ENCODE results near the gene RC3H1.
"Not testable (repeated sequence)": the region's sequence is repeated elsewhere in the genome, so short reads cannot be mapped to it uniquely, and the experiment has no call there.

The RC3H1 gene

DNA sequence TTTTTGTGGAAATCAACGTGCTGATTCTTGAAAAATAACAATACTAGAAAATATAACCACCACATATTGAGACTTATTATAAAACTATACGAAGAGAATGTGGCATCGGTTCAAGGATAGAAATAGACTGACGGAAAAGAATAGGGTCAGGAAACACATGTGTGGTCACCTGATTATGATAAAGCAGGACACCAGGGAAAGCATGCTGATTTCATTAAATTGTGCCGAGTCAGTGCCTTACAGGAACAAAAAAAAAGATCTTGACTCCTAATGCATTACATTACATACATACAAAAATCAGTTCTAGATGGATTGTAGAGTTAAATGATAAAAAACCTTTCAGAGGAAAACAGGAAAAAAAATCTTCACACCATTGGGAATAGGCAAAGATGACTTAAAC, 61.5 kb downstream of the RC3H1 start:
- DNase-seq (ENCODE audit: low read depth in 2 of 2, low spot score in 1 of 2) = no peak

DNA sequence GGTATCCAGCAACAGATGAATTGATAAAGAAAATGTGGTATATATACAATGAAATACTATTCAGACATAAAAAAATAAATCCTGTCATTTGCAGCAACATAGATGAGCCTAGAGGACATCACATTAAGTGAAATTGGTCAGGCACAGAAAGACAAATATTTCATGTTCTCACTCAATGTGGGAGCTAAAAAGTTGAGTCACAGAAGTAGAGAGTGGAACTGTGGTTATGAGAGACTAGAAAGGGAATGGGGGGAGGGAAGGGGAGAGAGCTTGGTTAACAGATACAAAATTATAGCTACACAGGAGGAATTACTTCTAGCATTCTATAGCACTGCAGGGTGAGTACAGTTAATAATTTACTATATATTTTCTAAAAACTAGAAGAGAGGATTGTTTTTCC, 68.0 kb downstream of the RC3H1 start:
- no peak for DNase-seq (ENCODE audit: low read depth in 2 of 2, low spot score in 1 of 2)

DNA sequence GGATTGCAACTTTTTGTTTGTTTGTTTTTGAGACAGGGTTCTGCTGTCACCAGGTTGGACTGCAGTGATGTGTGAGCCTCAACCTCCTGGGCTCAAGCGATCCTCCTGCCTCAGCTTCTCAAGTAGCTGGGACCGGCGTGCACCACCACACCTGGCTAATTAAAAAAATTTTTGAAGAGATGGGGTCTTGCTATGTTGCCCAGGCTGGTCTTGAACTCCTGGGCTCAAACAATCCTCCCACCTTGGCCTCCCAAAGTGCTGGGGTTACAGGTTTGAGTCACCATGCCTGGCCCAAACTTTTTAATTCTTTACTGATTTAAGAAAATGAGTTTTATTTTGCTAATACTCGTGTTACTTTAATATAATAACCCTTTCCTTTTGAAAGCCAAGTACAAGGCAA, 73.6 kb downstream of the RC3H1 start:
- no peak for DNase-seq (ENCODE audit: low read depth in 2 of 2, low spot score in 1 of 2)

DNA sequence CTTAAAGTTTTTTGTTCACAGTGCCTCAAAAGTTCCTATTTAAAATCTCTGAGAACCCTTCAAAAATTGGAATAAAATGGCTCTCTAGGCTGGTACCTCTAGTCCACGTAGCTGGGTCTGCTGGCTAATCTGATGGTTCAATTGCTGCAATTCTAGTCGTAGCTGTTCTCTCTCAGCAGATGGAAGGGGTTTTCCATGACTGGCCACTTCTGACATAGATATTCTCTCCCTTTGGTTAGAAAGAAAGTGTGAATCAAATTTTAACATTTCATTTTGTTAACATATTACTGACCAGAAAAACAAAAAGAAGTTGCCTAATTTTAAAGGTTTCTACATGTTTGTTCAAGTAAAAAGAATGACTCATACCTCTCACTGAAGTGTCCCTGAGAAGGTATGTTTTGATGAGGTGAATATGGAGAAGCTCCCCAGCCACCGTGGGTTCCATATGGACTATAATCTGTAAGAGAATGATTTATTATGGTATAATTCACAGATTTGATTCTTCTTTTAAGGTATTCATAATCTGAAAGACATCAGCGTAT, 75.7 kb downstream of the RC3H1 start:
- no peak for DNase-seq (ENCODE audit: low read depth in 2 of 2, low spot score in 1 of 2)

DNA sequence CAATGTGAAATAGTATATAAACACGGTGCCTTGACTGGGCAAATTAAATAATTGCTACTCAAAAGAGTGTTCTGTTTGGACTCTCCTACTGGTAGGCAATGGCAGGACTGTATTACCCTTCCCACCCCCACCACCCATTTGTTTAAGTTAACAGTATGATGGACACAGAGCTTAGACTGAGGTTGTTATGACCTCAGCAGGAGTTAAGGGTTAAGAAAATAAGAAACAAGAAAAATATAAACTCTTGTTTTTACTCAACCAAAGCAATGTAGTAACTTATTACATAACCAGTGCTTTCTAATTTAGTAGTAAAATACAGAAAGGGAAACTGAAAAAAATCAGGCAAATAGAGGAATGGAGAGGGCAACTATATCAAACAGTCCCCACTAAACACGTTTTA, 85.1 kb downstream of the RC3H1 start:
- DNase-seq (ENCODE audit: low read depth in 2 of 2, low spot score in 1 of 2) = no peak

DNA sequence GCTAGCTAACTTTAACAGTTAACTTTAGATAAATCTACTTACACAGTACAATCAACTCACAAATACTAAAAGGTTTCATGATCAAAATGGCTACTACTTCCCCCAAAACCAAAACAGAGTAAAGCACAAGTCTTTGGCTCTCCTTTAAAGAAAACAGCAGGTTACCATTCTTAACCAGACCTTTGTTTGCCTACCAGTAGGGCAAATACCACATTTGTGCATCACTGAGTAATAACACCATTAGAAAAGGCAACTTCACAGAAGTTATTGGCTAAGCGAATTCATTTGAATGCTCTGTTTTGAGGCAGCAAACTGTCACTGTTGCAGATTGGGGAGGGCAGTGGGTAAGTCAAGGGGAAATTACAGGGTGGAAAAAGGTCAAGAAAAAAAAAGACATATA, 87.7 kb downstream of the RC3H1 start:
- no peak for DNase-seq (ENCODE audit: low read depth in 2 of 2, low spot score in 1 of 2)

DNA sequence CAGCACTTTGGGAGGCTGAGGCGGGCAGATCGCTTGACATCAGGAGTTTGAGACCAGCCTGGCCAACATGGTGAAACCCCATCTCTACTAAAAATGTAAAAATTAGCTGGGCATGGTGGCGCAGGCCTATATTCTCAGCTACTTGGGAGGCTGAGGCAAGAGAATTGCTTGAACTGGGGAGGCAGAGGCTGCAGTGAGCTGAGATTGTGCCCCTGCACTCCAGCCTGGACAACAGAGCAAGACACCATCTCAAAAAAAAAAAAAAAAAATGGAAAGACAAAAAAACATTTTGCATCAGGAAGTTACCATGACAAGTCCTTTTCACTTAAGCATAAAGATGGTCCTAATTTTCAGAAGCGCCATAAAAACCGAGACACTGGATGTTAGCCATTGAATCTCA, 91.6 kb downstream of the RC3H1 start:
- not testable (repeated sequence) for DNase-seq (ENCODE audit: low read depth in 2 of 2, low spot score in 1 of 2)

DNA sequence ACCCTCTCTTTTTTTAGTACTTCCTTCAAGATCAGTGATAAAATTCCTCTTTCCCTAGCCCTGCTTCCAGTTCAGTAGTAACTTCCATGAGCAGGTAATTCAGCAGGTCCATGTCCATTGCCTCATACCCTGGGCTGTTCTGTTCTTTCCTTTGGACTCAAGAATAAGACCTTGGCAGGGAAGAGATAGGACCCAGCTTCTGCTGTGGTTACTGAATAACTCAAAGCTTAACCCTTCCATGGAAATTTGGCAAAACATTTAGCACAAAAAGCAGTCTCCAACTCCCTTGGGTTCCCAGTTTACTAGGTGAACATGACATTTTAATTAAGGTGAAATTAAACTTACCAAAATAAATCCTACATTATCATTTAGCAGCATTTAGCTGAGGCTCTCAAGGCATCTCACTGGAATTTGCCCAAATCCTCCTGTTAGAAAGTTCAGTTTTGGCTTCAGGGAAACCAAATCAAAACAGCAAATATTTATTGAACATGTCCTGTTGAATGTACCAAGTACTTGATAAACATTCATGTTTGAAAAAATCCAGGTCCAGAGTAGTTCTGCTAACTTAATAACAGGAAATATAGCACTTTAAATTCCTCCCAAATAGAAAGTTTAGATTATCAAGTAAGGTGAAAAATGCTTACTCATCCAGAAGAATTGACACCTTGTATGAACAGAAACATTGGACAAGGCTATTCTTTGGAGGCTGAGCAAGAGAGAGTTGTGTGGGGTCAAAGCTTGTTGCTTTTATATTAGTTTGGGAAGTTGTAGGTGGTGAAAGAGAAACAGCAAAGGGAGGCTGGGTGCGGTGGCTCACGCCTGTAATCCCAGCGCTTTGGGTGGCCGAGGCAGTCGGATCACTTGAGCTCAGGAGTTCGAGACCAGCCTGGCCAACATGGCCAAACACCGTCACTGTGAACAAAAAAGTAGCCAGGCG, 96.6 kb downstream of the RC3H1 start:
- DNase-seq (ENCODE audit: low read depth in 2 of 2, low spot score in 1 of 2) = no peak

DNA sequence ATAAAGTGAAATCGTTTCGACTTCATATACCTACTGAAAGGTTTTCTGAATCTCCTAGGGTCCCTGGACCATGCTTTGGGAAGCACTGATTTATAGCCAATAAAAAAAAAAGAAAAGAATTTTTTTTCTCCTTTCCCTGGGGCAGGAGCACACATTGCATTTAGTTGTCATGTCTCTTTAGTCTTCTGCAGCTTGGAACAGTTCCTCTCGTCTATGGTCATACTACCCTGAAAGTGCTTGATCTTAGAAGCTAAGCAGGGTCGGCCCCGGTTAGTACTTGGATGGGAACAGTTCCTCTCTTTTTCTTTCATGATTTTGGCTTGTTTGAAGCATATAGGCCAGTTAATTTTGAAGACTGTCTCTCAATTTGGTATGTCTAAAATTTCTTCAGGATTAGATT, 101.3 kb downstream of the RC3H1 start:
- no peak for DNase-seq (ENCODE audit: low read depth in 2 of 2, low spot score in 1 of 2)

DNA sequence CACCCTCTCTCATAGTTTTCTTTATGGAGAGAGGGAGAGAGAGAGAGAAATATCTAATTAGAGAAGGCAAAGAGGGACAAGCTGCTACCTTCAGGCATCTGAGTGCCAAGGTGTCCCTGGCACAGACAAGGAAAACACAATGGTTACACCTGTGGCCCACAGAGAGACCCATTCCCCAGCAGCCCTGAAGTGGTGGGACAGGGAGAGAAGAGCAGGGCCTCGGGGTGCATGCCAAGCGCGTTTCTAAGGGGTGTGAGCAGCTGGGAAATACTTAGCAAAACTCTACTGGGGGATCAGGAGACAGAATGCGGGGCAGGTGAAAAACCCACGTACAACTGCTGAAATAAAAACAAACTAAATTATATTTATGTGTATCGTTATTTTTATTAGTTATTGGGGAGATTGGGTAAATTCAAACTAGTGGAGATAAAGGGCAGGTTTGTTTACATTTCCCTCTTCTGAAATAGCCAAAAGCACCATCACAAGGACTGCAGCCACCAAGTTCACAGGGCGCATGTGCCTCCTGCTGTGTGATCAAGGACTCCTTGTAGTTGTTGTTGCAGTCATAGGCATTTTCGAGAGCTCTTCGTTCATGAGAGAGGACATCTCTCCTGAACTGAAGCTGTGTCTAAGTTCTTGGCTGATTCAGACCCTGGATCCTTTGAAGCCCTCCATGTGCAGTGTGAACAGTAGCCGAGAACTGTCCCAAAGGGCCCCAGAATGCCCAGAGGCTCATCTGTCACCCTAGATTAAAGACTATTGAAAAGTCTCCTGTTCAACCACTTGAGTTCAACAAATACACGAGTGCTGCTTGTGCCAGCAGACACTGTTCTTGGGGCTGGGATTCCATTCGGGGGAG, 104.3 kb downstream of the RC3H1 start:
- no peak for DNase-seq (ENCODE audit: low read depth in 2 of 2, low spot score in 1 of 2)

DNA sequence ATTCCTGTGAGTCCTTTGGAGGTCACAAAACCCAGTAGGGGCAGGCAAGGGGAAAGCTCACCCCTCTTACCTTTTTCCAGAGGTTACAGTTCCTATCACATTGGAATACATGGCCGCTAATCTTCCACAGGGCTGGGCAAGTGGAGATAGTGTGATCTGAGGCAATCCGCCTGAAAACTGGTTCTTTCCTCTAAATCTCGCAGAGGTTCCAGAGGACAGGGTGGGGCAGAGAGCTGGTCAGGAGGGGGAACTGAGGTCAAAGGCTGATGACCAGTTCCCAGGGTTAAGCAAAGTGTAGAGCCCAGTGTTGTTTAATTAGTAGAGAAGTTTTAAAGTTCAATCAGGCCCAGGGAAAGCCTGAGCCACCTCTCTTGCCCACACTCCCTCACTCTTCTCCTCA, 105.0 kb downstream of the RC3H1 start, which contains the start of gene SERPINC1:
Gene SERPINC1, minus strand, starts transcription at position 179 of the 400 bp plus-strand sequence. Its CDS starts 68 bp downstream, at position 111.
- no peak for DNase-seq (ENCODE audit: low read depth in 2 of 2, low spot score in 1 of 2)

DNA sequence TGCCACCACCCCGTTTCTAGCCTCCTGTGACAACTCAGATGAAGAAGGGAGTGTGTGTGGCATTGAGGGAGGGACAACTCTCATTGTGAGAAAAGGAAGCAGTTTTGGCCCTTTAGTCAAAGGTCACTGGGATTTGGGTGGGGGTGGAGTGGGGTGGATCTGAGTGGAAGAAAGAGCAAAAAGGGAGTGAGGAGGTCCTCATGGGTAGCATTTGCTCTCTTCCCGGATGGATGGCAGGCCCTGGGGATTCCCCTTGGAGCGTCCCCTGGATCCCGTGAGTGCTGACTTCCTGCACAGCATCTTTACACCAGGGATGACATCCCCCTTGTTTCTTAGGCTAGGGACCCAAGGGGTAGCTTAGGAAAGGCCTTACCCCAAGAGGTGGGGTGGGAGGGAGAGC, 105.5 kb downstream of the RC3H1 start:
- DNase-seq (ENCODE audit: low read depth in 2 of 2, low spot score in 1 of 2) = no peak

DNA sequence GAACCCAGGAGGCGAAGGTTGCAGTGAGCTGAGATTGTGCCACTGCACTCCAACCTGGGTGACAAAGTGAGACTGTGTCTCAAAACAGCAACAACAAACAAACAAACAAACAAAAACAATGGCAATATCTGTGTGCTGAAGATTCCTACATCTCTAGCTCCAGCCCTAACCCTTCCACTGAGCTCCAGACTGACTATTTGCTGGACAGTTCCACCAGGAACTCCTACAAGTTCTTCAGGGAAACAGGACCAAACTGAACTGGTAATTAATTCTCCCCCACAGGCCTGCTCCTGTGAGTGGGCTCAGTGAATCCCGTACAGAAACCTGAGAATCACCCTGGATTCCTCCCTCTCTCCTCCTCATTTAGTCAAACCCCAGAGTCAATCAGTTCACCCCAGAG, 106.6 kb downstream of the RC3H1 start:
- DNase-seq (ENCODE audit: low read depth in 2 of 2, low spot score in 1 of 2) = no peak

DNA sequence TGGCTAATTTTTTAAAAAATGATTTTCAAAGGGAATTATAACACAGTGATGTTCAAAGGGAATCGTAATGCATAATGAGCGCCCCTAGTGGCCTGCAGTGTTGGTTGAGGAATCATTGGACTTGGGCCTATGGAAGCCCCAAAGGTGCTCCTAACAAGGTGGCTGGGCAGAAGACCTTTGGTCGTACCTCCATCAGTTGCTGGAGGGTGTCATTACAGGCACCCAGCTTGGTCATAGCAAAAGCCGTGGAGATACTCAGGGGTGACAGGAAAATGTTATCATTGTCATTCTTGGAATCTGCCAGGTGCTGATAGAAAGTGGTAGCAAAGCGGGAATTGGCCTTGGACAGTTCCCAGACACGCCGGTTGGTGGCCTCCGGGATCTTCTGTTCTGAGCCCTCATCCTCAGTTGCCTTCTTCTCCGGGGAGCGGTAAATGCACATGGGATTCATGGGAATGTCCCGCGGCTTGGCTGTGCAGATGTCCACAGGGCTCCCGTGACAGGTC, 107.7 kb downstream of the RC3H1 start:
- no peak for DNase-seq (ENCODE audit: low read depth in 2 of 2, low spot score in 1 of 2)

DNA sequence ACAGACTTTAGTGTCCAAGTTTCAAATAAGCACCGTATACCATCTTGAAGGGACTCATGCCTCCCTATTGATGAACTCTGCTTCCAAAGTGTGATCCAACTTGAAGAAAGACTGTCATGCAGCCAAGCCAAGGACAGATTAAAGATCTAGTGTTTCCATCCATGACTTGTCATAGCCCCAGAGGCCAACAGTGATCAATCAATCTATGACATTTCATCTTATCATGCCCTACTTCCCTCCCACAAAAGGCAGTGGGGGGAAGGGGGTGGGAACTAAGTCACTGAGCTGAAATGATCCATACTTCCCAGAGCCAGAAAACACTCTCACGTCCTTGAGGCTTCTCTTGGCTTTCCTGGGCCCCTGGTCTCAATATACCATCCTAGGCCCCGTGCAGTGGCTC, 109.0 kb downstream of the RC3H1 start:
- DNase-seq (ENCODE audit: low read depth in 2 of 2, low spot score in 1 of 2) = no peak

DNA sequence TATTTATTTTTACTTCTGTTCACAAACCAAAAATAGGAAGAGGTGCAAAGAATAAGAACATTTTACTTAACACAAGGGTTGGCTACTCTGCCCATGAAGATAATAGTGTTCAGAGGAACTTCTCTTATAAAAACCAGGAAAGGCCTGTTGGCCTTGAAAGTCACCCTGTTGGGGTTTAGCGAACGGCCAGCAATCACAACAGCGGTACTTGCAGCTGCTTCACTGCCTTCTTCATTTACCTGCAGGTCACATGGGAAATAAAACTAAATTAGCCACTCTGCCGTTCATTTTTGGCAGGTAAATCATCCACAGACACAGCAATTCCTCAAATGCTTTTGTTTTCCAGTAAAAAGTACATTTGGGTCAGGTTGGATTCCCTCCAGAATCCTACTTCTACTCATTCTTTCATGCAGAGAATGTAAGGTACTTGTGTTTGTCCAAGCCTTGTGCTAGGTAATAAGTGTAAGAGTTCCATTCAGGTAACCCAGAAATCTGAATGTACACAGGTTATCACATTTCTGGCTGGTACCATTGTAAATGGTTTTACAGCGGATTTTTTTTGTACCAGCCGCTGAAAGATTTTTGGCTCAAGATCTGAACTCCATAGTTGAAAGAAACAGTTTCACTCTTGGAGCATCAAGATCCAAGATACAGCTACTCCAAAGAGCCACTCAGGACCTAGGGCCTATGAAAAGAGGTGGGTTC, 118.2 kb downstream of the RC3H1 start:
- DNase-seq (ENCODE audit: low read depth in 2 of 2, low spot score in 1 of 2) = no peak

DNA sequence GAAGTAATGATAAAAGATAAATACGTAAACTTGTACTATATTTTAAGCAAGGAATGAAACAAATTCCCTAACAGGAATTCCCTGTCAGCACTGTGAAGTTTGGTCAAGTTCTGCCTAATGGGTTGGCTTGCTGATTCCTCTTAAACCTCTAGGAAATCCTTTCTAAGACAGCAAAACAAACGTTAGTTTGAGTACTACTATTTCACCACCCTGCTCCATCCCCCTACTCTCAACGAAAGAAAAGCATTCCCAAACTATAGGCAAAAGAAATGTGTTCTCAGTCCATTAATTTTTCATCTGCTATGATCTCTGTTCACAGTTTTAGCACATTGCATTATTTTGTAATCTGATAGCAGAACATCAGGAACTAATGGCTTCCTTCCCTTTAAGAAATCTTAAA, 121.2 kb downstream of the RC3H1 start:
- no peak for DNase-seq (ENCODE audit: low read depth in 2 of 2, low spot score in 1 of 2)

DNA sequence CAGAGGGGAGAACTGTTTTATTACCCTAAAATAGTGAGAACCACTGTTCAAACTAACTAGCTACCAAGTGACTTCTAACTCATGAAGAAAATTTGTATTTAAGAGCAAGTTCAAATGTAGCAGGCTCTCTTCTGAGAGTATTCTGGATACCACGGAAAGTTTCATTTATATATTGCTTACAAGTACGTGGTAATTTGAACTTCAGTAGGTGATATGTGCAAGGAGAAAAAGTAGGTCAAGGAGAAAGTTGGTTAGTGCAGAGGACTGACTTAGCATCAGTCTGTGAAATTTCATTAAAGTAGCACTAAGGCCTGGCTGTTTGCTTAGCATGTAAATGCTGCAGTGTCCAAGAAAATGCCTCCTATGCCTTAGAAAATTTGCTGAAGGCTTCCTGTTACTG, 121.7 kb downstream of the RC3H1 start:
- no peak for DNase-seq (ENCODE audit: low read depth in 2 of 2, low spot score in 1 of 2)

DNA sequence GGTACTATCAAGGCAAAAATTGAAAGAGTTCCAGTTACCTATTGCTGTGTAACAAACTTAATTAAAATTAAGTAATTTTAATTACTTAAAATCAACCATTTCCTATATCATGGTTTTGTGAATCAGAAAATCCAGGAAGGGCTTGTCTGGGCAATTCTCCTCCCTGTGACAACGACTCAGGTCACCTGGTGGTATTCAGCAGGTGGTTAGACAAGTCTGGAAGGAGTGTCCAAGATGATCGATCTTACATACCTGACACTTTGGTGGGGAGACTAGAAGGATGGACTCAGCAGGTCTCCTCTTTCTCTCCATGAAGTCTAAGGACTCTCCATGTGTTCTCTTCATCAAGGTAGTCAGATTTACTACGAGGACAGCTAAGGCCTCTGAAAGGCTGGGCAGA, 128.0 kb downstream of the RC3H1 start:
- no peak for DNase-seq (ENCODE audit: low read depth in 2 of 2, low spot score in 1 of 2)

DNA sequence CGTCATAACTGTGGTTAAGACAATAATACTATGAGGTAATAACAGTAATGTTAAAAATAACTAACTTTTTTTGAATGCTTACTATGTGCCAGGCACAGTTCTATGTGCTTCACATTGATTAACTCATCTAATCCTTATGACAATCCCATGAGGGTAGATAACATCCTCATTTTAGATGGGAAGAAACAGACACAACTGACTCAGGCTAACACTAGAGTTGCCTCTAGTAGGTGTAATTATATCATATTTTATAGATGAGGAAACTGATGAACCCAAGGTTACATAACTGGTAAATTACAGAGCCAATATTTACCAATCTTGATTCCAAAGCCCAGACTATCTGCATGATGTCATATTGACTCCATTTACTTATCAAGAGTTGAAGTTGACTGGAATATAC, 128.5 kb downstream of the RC3H1 start:
- no peak for DNase-seq (ENCODE audit: low read depth in 2 of 2, low spot score in 1 of 2)

DNA sequence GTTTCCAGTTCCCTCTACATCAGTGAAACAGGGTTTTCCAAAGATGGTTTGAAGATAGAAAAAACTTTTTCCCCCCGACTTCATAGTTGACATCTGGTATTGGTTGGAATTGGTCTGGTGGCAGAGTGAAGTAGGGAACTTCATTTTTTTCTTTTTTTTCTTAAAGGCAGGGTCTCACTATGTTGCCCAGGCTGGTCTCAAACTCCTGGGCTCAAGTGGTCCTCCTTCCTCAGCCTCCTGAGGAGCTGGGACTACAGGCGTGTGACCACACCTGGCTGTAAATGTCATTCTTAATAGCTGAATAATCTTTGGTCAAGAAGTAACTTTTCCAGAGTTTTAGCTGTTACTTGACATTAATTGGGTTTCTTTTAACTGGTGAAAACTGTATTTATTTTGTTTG, 132.3 kb downstream of the RC3H1 start:
- DNase-seq (ENCODE audit: low read depth in 2 of 2, low spot score in 1 of 2) = no peak
